WI38 (cell line): ENCODE data around the gene MOBP.

Experiments used
- H3K4me3 ChIP-seq: 2 replicates; pipeline ENCODE4 v1.5.1; 2011; ENCODE audit warnings: low read depth, mild to moderate bottlenecking, control low read depth, low read length
- TF ChIP-seq, protein P1 (sequence below): IDR thresholded peaks from 2 replicates; pipeline ENCODE4 v1.5.1; 2012; ENCODE audit warnings: low read depth, mild to moderate bottlenecking, control low read depth, low read length

Gene MOBP

DNA sequence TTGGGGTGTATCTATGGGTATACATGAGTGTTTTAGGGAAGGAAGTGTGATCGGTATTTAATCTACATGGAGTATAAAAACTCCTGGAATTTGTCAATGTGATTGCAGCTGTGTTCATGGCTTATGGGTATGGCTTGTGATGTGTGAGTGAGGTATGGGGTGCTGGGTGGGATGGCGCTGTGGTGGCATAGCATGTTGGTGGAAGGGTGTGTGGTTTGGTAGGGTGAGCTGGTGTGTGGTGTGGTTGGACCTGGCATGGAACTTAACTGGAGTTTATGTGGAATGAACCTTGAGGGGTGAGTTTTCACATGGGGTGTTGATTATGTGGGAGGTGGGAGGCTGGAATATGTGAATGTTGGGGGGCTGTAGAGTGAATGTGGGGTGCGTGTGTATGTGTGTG, 492 bp upstream of the MOBP start:
- no peak overlapping the region for H3K4me3 ChIP-seq
- TF ChIP-seq, protein P1, sequence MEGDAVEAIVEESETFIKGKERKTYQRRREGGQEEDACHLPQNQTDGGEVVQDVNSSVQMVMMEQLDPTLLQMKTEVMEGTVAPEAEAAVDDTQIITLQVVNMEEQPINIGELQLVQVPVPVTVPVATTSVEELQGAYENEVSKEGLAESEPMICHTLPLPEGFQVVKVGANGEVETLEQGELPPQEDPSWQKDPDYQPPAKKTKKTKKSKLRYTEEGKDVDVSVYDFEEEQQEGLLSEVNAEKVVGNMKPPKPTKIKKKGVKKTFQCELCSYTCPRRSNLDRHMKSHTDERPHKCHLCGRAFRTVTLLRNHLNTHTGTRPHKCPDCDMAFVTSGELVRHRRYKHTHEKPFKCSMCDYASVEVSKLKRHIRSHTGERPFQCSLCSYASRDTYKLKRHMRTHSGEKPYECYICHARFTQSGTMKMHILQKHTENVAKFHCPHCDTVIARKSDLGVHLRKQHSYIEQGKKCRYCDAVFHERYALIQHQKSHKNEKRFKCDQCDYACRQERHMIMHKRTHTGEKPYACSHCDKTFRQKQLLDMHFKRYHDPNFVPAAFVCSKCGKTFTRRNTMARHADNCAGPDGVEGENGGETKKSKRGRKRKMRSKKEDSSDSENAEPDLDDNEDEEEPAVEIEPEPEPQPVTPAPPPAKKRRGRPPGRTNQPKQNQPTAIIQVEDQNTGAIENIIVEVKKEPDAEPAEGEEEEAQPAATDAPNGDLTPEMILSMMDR, result no peak

GRCh38 chr3:39468108-39468436, 592 bp downstream of the MOBP start:
- no peak overlapping the region for H3K4me3 ChIP-seq
- TF ChIP-seq, protein P1, result no peak

GRCh38 chr3:39469258-39469657, 1.8 kb downstream of the MOBP start:
- H3K4me3 ChIP-seq, result no peak overlapping the region
- TF ChIP-seq, protein P1, result no peak

DNA sequence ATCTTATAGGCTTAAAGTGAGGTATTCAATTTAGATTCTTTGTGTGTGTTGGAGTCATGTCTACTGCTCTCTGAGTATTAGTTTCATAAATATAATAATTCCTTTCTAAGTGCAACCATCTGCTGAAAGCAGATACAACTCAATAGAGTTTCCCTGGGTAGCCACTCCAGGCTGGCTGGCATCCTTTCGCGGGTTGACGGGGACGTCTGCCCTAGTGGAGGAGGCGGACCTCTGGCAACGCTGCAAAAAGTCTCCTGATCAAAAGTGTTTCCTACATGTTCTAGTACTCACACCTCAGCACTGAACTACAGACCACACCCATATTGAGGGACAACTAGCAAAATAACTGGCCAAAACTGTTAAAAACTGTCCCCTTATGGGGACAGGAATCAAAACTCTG, 2.5 kb downstream of the MOBP start:
- H3K4me3 ChIP-seq, result no peak overlapping the region
- TF ChIP-seq, protein P1, result no peak

GRCh38 chr3:39471652-39472051, 4.2 kb downstream of the MOBP start:
- TF ChIP-seq, protein P1, result no peak

DNA sequence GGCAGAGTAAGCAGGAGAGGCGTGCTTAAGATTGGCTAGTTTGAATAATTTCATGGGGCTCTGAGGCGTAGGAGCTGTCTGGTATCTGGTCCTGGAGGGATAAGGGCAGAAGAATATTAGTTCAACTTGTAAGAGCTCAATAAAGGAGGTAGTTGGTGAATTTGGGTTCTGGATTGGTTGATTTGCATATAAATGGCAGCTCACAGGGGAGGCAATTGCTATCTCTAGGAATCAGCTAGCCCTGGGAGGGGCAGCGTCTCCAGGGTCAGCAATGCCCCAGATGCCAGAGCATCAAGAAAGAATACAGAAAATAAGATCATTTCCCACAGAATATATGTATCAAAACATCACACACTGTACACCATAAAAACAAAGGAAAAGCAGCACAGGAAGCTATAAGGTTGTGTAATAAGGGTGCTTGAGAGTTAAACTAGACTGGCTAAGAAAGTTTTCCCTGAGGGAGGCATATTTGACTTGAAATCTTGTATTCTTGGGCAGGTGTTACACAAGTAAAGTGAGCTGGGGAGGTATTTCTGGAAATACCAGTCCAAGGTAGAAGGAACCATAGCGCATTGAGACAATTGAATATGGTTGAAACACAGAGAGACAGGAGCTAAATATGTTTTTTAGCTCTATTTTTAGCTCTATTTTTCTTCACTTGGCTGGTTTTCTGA, 6.1 kb downstream of the MOBP start:
- H3K4me3 ChIP-seq, result no peak overlapping the region
- TF ChIP-seq, protein P1, result no peak

More at GRCh38 chr3:39471652-39472051, 4.2 kb downstream of the MOBP start:
- no peak overlapping the region for H3K4me3 ChIP-seq

GRCh38 chr3:39474126-39474515, 6.6 kb downstream of the MOBP start:
- H3K4me3 ChIP-seq, result no peak overlapping the region
- TF ChIP-seq, protein P1, result no peak
